Left ventricle myocardium inferior (tissue), 1 donor: ENCODE measurements around the gene NUSAP1. TPM values are rescaled to one million over a fixed set of nuclear protein-coding genes. Genes with fewer than 3 reads are reported as not detected.
"Not testable (repeated sequence)": the region's sequence is repeated elsewhere in the genome, so short reads cannot be mapped to it uniquely, and the experiment has no call there.

Experiments used
- DNase-seq: peaks from one replicate; pipeline ENCODE4 v3.0.0-alpha.2; 2020
- H3K27ac ChIP-seq: fragments of 200-600 bp; replicated peaks from 2 replicates; pipeline ENCODE4 v1.8.0; 2021
- H3K27me3 ChIP-seq: fragments of 200-600 bp; 2 replicates; pipeline ENCODE4 v1.8.0; 2021; ENCODE audit warnings: low read depth
- H3K36me3 ChIP-seq: fragments of 200-600 bp; 2 replicates; pipeline ENCODE4 v1.8.0; 2021
- H3K4me1 ChIP-seq: fragments of 200-600 bp; 2 replicates; pipeline ENCODE4 v1.8.0; 2021
- H3K4me3 ChIP-seq: fragments of 200-600 bp; 2 replicates; pipeline ENCODE4 v1.8.0; 2021; ENCODE audit warnings: mild to moderate bottlenecking, moderate library complexity
- H3K9me3 ChIP-seq: fragments of 200-600 bp; replicated peaks from 2 replicates; pipeline ENCODE4 v1.8.0; 2021
- CTCF ChIP-seq: fragments of 200-600 bp; IDR thresholded peaks from 2 replicates; pipeline ENCODE4 v1.8.0; 2021; ENCODE audit warnings: antibody characterized with exemption, mild to moderate bottlenecking, borderline replicate concordance
- intact Hi-C: fragments of 100-400 bp; cut with micrococcal nuclease; formaldehyde crosslinking; loops from one replicate; pipeline ENCODE4 v1.11.0; 2022
- total RNA-seq: library from RNA; stranded (reverse); fragmentation: NEBNext Ultra II Directional; extraction: Animal tissue kit (Norgen Biotek cat#: 25700); gene quantifications from one replicate; pipeline ENCODE4 v1.2.1, GENCODE V29; 2021
- donor health status: DM: no; HTN: yes; CAD: no; lungs with severe emphysema.

NUSAP1 gene
- total RNA-seq, 1 donor from 2014 or later: 2.6 TPM

GRCh38 chr15:41286665-41287333, 45.9 kb upstream of the NUSAP1 start:
- no peak overlapping the region for H3K27ac ChIP-seq
- peaks cover 62% of the 10 kb centered on the region for H3K4me1 ChIP-seq
- DNase-seq: no peak
- no peaks in the 10 kb centered on the region for H3K27me3 ChIP-seq
- TF ChIP-seq CTCF: no peak
- H3K9me3 ChIP-seq: no peaks in the 10 kb centered on the region
- peaks cover 61% of the 10 kb centered on the region for H3K36me3 ChIP-seq
- intact Hi-C loops: no loop called here
- H3K4me3 ChIP-seq: no peak overlapping the region

GRCh38 chr15:41288464-41288863, 44.2 kb upstream of the NUSAP1 start:
- H3K36me3 ChIP-seq: peaks cover 73% of the 10 kb centered on the region
- H3K9me3 ChIP-seq: no peaks in the 10 kb centered on the region
- no peak overlapping the region for H3K27ac ChIP-seq
- H3K27me3 ChIP-seq: no peaks in the 10 kb centered on the region
- DNase-seq: no peak
- intact Hi-C loops: no loop called here
- no peak overlapping the region for H3K4me3 ChIP-seq
- TF ChIP-seq CTCF: no peak
- H3K4me1 ChIP-seq: peaks cover 56% of the 10 kb centered on the region

- no peak for DNase-seq
- Histone ChIP-seq H3K9me3 (no peaks in the 10 kb centered on the region), H3K36me3 (peaks cover 84% of the 10 kb centered on the region), H3K27me3 (no peaks in the 10 kb centered on the region), H3K4me3 (no peak overlapping the region), H3K4me1 (peaks cover 52% of the 10 kb centered on the region), H3K27ac (no peak overlapping the region)
- intact Hi-C loops: no loop called here
- no peak for TF ChIP-seq CTCF
Measured at GRCh38 chr15:41289953-41290352, 42.7 kb upstream of the NUSAP1 start.

- Histone ChIP-seq H3K4me3 (no peak overlapping the region), H3K9me3 (no peaks in the 10 kb centered on the region), H3K27ac (no peak overlapping the region), H3K4me1 (peaks cover 40% of the 10 kb centered on the region), H3K27me3 (no peaks in the 10 kb centered on the region), H3K36me3 (peaks cover 76% of the 10 kb centered on the region)
- DNase-seq: no peak
- TF ChIP-seq CTCF: no peak
- intact Hi-C loops: no loop called here
Measured at GRCh38 chr15:41291065-41291631, 41.5 kb upstream of the NUSAP1 start.

- H3K27me3 ChIP-seq: no peaks in the 10 kb centered on the region
- no peak for TF ChIP-seq CTCF
- H3K9me3 ChIP-seq: no peaks in the 10 kb centered on the region
- no peak for DNase-seq
- no peak overlapping the region for H3K4me3 ChIP-seq
- H3K27ac ChIP-seq: no peak overlapping the region
- intact Hi-C loops: no loop called here
- peaks cover 26% of the 10 kb centered on the region for H3K4me1 ChIP-seq
- peaks cover 76% of the 10 kb centered on the region for H3K36me3 ChIP-seq
Measured at GRCh38 chr15:41292521-41292920, 40.2 kb upstream of the NUSAP1 start.

- intact Hi-C loops, H3K9me3 ChIP-seq, H3K4me1 ChIP-seq, H3K27me3 ChIP-seq, DNase-seq, H3K27ac ChIP-seq, H3K4me3 ChIP-seq: not testable (repeated sequence)
- peaks cover 47% of the 10 kb centered on the region for H3K36me3 ChIP-seq
Measured at GRCh38 chr15:41301139-41301538, 31.5 kb upstream of the NUSAP1 start.
